Skeletal muscle satellite cell (primary cell): ENCODE data around the gene RAB11FIP4.
A peak's percentile ranks its signal among the peaks of the same experiment; 100 is the strongest.

Source experiments
- H3K27me3 ChIP-seq: 2 replicates; pipeline ENCODE4 v1.7.0; 2013; ENCODE audit warnings: low read length; ENCODE audit not compliant: control insufficient read depth, insufficient read depth
- H3K36me3 ChIP-seq: 2 replicates; pipeline ENCODE4 v1.7.0; 2013; ENCODE audit warnings: mild to moderate bottlenecking, control low read depth, low read length; ENCODE audit not compliant: insufficient read depth
- H3K4me1 ChIP-seq: 2 replicates; pipeline ENCODE4 v1.7.0; 2013; ENCODE audit warnings: low read length; ENCODE audit not compliant: control insufficient read depth, insufficient read depth
- H3K4me2 ChIP-seq: 2 replicates; pipeline ENCODE4 v1.7.0; 2013; ENCODE audit warnings: mild to moderate bottlenecking, low read length
- H3K4me3 ChIP-seq: 2 replicates; pipeline ENCODE4 v1.7.0; 2013; ENCODE audit warnings: low read length
- H3K9ac ChIP-seq: 2 replicates; pipeline ENCODE4 v1.7.0; 2013; ENCODE audit warnings: mild to moderate bottlenecking, low read depth, low read length, moderate library complexity
- H3K9me3 ChIP-seq: replicated peaks from 2 replicates; pipeline ENCODE4 v1.7.0; 2013; ENCODE audit warnings: mild to moderate bottlenecking, control low read depth, low read length

RAB11FIP4 gene

DNA sequence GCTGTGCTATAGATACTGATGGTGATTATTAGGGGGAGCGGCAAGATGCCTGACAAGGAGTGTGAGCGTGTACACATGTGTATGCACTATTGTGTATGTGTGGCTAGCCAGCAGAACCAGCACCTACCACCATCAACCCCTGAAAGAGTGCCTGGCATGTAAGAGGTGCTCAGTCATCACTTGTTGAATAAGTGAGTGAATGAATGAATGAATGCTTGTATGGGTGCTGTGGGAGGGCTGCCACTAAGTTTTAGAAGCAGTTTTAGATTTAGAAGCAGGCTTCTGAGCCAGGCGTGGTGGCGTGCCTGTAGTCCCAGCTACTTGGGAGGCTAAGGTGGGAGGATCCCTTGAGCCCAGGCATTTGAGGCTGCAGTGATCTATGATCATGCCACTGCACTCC is 37.0 kb downstream of the RAB11FIP4 start:
- no peaks in the 10 kb centered on the region for H3K4me1 ChIP-seq
- peaks cover 49% of the 10 kb centered on the region for H3K27me3 ChIP-seq
- no peak overlapping the region for H3K4me3 ChIP-seq
- no peaks in the 10 kb centered on the region for H3K36me3 ChIP-seq
- H3K4me2 ChIP-seq, result no peak overlapping the region
- H3K9me3 ChIP-seq, result no peaks in the 10 kb centered on the region
- H3K9ac ChIP-seq, result no peak overlapping the region

DNA sequence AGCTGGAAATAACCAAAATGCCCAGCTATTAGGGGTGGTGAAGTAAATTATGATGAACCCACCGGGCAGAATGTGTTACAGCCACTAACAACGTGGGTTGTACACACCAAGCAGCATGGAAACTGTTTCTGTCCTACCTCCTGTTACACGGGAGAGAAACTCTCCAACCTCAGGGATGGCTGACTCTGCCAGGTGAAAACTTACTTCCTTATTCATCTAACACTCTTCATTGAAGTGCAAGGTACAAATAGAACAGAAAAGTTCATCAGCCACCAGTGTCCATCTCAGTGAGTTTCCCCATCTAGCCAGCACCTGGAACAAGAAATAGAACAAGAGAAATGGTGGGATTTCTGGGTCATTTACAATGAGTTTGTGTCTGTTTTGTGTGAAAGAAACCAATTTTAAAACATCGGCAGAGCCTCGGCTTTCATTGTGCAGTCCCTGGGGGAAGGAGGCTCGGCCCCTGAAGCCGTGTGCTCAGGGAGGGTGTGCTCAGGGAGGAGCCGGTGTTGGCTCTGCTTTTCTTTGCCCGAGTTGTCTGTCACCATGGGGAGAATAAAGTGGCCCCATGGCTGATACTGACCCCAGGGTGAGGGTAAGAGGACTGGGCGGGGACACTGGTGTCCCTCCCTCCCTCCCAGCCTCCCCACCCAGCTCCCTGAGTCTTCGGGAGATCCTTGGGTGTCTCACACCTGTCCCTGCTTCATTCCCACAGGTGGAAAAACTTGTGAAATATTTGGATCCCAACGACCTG is 39.8 kb downstream of the RAB11FIP4 start:
- no peaks in the 10 kb centered on the region for H3K9me3 ChIP-seq
- H3K27me3 ChIP-seq, result peaks cover 39% of the 10 kb centered on the region
- H3K36me3 ChIP-seq, result no peaks in the 10 kb centered on the region
- H3K9ac ChIP-seq, result no peak overlapping the region
- H3K4me1 ChIP-seq, result no peaks in the 10 kb centered on the region
- H3K4me2 ChIP-seq, result no peak overlapping the region
- H3K4me3 ChIP-seq, result no peak overlapping the region

DNA sequence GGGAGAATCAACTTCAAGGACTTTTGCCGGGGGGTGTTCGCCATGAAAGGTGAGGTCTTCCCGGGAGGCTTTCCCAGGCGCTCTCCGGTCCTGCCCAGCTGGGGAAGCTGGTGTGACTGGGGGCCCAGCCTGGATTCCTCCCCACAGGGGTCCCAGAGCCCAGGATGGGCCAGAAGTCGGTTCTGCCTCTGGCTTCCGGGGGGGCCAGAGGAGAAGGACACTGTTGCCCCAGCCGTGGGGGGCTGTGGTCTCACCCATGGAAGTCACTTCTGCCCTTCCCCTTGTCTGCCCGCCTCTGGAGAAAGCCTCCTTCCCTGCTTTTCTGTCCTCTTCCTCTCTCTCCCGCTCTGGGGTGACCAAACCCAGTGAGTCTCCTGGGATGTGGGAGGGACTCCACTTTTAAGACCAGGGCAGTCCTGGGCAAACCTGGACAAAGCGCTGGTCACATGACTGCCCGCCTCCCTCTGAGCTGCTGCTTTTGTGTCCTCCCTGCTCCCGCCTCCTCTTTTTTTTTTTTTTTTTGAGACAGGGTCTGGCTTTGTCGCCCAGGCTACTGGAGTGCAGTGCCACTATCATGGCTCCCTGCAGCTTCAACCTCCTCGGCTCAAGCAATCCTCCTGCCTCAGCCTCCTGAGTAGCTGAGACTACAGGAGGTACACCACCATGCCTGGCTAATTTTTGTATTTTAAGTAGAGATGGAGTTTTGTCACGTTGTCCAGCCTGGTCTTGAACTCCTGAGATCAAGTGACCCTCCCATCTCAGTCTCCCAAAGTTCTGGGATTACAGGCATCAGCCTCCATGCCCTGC is 40.6 kb downstream of the RAB11FIP4 start:
- H3K36me3 ChIP-seq, result no peaks in the 10 kb centered on the region
- H3K4me2 ChIP-seq, result no peak overlapping the region
- H3K27me3 ChIP-seq, result peaks cover 39% of the 10 kb centered on the region
- no peaks in the 10 kb centered on the region for H3K4me1 ChIP-seq
- H3K9ac ChIP-seq, result no peak overlapping the region
- H3K4me3 ChIP-seq, result no peak overlapping the region
- no peaks in the 10 kb centered on the region for H3K9me3 ChIP-seq

DNA sequence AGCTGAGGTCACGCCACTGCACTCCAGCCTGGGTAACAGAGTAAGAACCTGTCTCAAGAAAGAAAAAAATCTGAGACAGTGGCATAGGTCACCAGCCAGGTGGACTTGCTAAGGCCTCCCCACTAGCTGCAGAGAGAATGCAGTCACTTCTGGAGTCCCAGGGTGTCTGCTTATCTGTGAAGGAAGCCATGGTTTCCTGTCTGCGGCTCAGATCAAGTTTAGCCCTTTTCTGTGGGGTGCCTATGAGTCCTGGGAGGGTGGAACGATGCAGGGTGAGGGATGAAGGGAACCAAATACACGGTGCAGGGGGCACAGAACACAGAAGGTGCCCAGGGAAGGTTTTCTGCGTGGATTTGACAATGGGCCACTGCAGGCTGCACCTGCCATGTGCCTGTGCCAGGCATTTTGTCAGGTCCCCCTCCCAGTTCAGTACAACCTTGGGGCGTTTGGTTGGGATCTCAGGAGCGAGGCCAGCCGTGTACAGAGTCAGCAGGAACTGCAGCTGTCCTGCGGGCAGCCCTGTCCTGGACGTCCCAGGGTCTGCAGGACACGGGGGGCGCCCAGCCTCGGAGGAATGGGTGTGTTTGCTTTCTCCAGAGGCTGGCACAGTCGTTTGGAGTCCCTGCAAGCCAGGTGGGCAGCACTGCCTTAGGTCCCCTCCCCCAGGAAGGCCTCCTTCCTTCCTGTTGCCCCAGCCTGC is 41.8 kb downstream of the RAB11FIP4 start:
- Histone ChIP-seq H3K36me3 (no peaks in the 10 kb centered on the region), H3K9me3 (no peaks in the 10 kb centered on the region), H3K4me1 (no peaks in the 10 kb centered on the region), H3K27me3 (peaks cover 39% of the 10 kb centered on the region), H3K4me3 (no peak overlapping the region), H3K4me2 (no peak overlapping the region), H3K9ac (no peak overlapping the region)

DNA sequence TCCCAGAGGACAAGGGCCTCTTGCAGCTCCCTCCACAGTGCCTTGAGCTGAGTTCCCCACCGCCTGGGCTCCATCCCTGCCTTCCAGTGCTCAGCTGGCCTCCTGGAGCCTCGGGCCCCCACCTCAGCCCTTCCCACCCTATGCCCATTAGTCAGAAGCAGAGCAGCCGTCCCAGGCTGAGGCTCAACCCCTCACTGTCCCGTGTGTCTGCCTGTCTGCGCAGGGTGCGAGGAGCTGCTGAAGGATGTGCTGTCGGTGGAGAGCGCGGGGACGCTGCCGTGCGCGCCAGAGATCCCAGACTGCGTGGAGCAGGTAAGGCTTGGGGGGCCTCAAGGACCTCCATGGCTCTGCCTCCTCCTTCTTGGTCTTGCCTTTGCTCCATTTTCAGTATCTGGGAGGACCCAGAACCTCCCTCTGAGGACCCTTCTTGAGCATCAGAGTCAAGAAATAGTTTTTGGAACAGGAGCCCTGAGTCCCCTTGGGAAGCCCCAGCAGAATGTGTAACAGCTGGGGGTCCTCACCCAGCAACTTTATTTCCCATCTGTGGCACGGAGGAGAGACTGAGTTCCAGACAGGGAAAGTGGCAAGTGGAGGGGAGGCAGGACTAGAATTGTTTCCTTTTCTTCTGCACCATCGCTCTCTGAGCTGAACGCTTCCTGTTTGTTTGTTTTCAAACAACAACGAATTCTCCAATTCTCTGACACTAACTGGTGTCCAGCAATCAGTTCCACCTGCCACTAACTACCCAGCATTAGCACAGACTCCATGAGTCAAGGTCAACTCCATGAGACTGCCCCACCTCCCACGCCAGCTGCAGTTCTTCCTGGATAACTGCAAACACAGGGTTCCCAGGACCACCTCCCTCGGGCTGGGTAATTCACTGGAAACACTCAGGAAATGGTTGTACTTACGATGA is 42.6 kb downstream of the RAB11FIP4 start:
- peaks cover 39% of the 10 kb centered on the region for H3K27me3 ChIP-seq
- H3K4me2 ChIP-seq, result no peak overlapping the region
- H3K9me3 ChIP-seq, result no peaks in the 10 kb centered on the region
- H3K4me3 ChIP-seq, result no peak overlapping the region
- H3K9ac ChIP-seq, result no peak overlapping the region
- H3K36me3 ChIP-seq, result no peaks in the 10 kb centered on the region
- no peaks in the 10 kb centered on the region for H3K4me1 ChIP-seq

DNA sequence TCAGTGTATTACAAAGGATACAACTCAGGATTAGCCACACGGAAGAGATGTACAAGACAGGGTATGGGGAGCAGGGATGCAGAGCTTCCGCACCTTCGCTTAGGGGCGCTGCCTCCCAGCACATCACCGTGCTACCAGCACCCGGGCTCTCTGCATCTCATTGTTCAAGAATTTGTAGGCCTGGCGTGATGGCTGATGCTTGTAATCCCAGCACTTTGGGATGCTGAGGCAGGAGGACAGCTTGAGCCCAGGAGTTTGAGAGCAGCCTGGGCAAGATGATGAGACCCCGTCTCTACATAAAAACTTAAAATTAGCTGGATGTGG is 43.2 kb downstream of the RAB11FIP4 start:
- no peak overlapping the region for H3K4me3 ChIP-seq
- no peak overlapping the region for H3K9ac ChIP-seq
- peaks cover 39% of the 10 kb centered on the region for H3K27me3 ChIP-seq
- H3K9me3 ChIP-seq, result no peaks in the 10 kb centered on the region
- no peak overlapping the region for H3K4me2 ChIP-seq
- H3K4me1 ChIP-seq, result no peaks in the 10 kb centered on the region
- no peaks in the 10 kb centered on the region for H3K36me3 ChIP-seq

DNA sequence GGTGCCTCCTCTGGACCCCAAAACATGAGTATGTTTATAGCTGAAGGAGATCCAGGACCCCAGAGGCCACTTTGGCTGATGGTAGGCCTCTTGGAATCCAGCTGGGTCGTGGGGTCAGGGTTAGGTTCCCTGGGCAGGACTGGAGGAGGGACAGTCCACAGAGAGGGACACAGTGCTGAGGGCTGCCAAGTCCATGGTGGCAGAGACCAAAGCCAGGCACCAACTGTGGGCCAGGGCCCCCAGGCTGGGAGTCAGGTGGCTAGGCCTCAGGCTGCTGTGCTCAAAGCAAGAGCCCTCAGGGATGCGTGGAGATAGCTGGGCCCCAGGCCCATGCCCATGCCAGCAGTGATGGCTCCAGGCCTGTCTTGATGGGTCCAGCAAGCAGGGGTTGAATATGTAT is 44.1 kb downstream of the RAB11FIP4 start:
- H3K9me3 ChIP-seq, result no peaks in the 10 kb centered on the region
- no peak overlapping the region for H3K9ac ChIP-seq
- no peak overlapping the region for H3K4me2 ChIP-seq
- no peaks in the 10 kb centered on the region for H3K36me3 ChIP-seq
- H3K27me3 ChIP-seq, result peaks cover 38% of the 10 kb centered on the region
- H3K4me3 ChIP-seq, result no peak overlapping the region
- no peaks in the 10 kb centered on the region for H3K4me1 ChIP-seq

DNA sequence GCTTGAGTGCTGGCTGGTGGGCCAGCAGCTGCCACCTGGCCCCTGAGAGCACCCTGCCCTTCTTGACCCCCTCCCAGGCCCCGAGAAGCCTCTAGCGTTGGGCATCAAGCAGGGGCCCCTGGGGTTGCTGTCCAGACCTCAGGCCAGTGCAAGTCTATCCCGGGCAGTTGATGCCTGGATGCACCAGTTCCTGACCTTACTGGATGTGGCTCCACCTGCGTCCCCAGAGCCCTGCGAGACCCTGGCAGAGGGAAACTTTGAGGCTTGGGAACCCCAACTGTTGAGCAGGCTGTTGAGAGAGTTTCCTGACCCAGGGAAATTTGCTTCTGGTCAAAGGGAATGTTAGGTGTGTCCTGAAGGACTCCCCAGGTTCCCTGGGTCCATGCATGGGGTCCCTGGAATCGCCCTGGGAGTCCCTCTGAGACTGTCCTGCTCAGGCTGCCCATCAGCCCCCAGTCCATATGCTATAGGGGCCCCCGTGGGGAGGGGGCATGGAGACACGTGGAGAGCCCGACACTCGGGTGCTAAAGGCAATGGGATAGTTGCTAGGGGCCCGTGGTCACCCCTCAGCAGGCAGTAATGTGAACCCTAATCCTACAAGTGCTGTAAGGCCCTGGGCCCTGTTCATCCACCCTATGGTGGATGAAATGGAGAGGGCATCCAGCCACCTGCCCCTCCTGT is 46.4 kb downstream of the RAB11FIP4 start:
- Histone ChIP-seq H3K4me3 (no peak overlapping the region), H3K27me3 (peaks cover 20% of the 10 kb centered on the region), H3K4me2 (peak overlapping the region; percentile 18), H3K4me1 (no peaks in the 10 kb centered on the region), H3K9me3 (no peaks in the 10 kb centered on the region), H3K36me3 (no peaks in the 10 kb centered on the region), H3K9ac (no peak overlapping the region)

DNA sequence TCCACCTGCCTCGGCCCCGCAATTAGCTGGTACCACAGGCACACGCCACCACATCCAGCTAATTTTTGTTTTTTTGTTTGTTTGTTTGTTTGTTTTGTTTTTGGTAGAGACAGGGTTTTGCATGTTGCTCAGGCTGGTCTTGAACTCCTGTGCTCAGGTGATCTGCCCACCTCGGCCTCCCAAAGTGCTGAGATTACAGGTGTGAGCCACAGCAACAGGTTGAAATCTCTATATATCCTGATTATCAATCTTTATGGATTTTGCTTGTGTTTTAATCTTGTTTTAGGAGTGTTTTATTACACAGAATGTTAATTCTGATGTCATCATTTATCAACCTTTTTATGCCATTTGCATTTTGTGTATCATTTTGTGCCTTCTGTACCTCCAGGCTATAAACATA is 48.2 kb downstream of the RAB11FIP4 start:
- H3K9ac ChIP-seq, result no peak overlapping the region
- H3K4me1 ChIP-seq, result peaks cover 9% of the 10 kb centered on the region
- H3K9me3 ChIP-seq, result no peaks in the 10 kb centered on the region
- H3K27me3 ChIP-seq, result peaks cover 2% of the 10 kb centered on the region
- no peak overlapping the region for H3K4me3 ChIP-seq
- H3K36me3 ChIP-seq, result no peaks in the 10 kb centered on the region
- no peak overlapping the region for H3K4me2 ChIP-seq

DNA sequence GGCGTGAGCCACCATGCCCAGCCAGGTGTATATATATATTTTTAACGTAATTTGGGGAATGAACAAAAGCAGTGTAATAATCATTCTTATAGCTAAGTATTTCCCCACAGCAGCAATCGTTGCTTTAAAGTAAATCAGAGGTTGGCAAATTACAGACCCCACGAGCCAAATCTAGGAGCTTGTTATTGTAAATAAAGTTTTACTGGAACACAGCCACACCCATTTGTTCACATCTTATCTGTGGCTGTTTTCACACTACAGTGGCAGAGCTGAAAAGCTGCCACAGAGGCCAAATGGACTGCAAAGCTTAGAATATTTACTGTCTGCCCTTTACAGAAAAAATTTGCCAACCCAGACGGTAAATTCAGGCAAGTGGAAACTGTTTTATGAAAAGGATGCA is 50.8 kb downstream of the RAB11FIP4 start:
- Histone ChIP-seq H3K4me1 (peaks cover 9% of the 10 kb centered on the region), H3K4me2 (no peak overlapping the region), H3K9ac (no peak overlapping the region), H3K4me3 (no peak overlapping the region), H3K9me3 (no peaks in the 10 kb centered on the region), H3K27me3 (no peaks in the 10 kb centered on the region), H3K36me3 (no peaks in the 10 kb centered on the region)
